OCI-LY3 (cell line): ENCODE results near the gene FOXP3.

Experiments used
- CTCF ChIP-seq: fragments of 200-600, 300-600 bp; sonication (generic); IDR thresholded peaks from 2 replicates; pipeline ENCODE4 v1.5.1; 2014; ENCODE audit warnings: antibody characterized with exemption, low read length, low read depth
- EZH2phosphoT487 ChIP-seq: fragments of 200-600 bp; shearing (Covaris generic); IDR thresholded peaks from 2 replicates; pipeline ENCODE4 v1.6.1; 2018; ENCODE audit warnings: antibody characterized with exemption, mixed run types, low read depth

DNA sequence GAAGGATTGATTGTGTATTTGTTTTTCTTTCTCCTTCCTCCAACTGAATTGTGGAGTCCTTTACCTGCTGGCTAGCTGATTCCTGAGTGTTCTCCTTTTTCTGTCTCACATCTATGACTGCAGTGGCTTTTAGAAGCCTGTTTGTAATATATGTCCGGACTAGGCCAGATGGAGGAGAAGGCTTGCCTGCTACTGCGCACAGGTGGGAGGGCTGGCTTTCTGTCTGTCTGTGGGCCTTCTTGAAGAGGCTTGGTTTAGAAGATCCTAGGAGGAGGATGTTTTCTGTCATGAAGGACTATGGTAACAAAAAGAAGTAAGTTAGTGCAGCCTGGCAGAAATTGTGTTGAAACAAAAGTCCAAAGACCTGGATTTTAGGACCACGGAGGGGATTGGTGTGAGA lies 13.6 kb upstream of the FOXP3 start:
- no peak for TF ChIP-seq CTCF
- TF ChIP-seq EZH2phosphoT487, result no peak
